SW480 (cell line): ENCODE measurements around the gene KCNQ5.
"Not testable (repeated sequence)": the region's sequence is repeated elsewhere in the genome, so short reads cannot be mapped to it uniquely, and the experiment has no call there.

Experiments used
- DNase-seq: peaks from one replicate; pipeline ENCODE4 v3.0.0-alpha.2; 2016; ENCODE audit warnings: low spot score

KCNQ5 gene

DNA sequence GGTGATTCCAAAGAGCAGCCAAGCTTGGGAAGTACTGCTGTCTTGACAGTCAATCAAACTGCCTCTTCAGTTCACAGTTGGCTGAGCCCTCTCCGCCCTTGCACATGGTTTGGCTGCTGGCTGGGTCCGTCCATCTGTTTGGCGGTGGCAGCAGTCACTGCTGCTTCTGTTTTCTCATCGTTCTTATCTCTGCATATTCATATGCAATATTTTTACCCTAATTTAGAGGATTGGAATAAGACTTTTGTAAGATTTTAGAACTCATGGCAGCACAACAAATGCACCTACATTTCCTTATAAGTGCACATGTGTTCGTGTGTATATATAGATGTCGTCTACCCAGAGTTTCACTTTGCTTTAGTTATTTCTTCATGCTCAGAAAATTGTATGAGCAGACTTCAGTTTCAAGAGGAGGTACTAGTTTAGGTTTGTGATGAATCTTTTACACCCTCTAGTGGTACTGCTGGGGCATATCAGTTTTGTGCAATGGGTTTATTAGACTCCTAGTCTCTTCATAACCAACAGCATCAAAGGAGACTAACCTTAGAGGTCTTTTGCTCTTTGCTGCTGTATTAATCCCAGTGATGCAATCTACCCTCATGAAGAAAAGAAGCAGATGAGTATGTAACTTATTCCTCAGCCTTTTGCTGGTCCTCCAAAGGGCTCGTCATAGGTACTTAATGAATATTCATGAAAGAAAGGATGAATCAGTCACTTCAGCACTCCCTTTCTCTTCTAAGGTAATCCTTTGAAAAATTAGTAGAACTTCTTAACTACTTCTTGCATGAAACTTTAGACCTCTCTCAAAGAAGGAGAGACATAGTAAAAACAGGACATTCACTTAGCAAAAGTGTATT is 559.1 kb downstream of the KCNQ5 start:
- peak; percentile 75 for DNase-seq

DNA sequence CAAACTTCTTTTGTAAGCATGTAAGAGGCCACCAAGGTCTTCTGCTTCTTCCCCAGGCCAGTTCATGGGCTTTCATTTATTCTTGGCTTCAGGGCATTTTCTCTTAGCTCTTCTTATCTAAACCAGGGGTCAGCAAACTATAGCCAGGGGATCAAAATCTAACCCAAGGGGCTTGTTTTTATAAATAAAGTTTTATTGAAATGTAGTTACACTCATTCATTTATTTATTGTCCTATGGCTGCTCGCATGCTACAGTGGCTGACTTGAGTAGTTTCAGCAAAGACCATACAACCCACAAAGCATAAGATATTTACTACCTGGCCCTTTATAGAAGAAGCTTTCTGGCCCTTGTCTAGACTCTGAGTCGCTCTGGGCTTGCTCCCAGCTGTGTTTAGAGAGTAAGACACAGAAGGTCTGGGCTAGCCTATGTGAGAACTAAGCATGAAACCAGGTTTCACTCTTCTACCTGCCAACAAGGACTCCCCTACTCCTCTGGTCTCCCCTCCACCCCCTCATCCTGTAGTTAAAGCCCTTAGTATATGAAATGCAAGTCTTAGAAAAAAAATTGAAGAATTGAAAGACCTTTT is 560.2 kb downstream of the KCNQ5 start:
- no peak for DNase-seq

DNA sequence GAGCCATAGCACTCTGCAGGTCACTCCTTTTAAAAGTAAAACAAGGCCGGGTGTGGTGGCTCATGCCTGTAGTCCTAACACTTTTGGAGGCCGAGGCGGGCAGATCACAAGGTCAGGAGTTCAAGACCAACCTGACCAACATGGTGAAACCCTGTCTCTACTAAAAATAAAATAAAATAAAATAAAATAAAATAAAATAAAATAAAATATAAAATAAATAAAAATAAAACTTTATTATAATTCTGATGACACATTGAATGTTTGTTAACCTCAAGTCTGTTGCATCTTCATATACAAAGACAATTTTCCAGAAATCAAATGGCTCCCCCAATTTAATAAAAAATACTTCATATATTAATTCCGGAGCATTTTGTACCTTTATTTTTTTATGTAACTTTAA is 571.4 kb downstream of the KCNQ5 start:
- DNase-seq, result not testable (repeated sequence)

DNA sequence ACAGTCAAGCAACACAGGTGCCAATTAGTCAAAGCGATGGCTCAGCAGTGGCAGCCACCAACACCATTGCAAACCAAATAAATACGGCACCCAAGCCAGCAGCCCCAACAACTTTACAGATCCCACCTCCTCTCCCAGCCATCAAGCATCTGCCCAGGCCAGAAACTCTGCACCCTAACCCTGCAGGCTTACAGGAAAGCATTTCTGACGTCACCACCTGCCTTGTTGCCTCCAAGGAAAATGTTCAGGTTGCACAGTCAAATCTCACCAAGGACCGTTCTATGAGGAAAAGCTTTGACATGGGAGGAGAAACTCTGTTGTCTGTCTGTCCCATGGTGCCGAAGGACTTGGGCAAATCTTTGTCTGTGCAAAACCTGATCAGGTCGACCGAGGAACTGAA is 572.9 kb downstream of the KCNQ5 start:
- no peak for DNase-seq

DNA sequence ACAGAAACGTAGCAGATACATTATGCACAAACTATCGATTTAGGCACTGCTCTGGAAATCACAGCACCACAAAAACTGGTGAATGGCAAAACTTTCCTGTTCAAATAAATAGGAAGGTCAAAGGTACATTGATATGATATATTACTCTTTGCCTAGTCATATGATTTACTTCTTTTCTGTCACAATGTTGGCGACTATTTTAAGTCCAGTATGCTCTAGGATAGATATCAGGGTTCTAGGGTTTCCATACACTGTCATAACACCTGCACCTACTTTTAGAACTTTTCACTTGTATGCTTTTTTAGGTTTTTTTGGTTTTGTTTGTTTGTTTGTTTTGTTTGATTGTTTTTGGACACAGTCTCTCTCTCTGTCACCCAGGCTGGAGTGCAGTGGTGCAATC is 578.4 kb downstream of the KCNQ5 start:
- no peak for DNase-seq

DNA sequence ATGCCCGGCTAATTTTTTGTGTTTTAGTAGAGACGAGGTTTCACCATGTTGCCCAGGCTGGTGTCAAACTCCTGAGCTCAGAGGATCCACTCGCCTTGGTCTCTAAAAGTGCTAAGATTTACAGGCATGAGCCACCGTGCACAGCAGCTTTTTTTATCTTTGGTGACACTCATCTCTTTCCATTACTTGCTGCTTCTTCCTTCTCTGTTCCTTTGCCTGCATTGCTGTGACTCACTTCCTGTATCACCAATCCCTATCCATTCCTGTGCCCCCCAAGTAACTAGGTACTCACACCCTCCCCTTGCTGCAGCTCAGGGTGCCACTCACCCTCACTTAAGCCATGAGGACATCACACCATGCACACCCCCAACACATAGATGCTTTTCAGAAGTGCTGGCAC is 578.9 kb downstream of the KCNQ5 start:
- DNase-seq, result no peak

DNA sequence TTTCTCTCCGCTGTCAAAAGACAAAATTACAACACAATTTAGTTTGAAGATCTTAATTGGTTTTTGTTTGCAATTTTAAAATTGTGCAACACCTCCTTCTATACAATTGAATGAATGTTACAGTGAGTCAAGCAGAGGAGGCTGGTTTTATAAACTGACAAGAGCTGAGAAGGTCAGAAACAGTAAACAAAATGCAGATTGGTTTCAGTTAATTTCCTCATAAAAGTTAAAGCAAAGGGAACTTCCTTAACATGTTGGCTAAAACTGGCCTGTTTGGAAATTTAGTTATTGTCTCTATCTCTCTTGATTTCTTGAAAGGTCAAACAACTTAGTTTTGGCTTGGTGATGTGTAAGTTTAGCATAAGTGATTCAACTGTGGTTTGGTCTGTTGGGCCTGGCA is 581.2 kb downstream of the KCNQ5 start:
- no peak for DNase-seq

DNA sequence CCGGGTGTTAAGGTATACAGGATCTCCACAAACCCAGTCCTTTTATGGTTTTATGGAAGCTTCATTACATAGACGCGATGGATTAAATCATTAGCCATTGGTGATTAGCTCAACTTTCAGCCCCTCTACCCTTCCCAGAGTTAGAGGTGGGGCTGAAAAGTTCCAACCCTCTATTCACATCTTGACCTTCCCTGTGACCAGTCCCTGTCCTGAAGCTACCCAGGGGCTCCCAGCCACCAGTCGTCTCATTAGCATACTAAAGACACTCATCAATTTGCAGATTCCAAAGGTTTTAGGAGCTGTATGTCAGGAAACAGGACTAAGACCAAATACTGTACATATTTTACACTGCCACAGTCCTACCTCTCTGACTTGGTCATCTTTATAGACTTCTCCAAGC is 582.4 kb downstream of the KCNQ5 start:
- no peak for DNase-seq

DNA sequence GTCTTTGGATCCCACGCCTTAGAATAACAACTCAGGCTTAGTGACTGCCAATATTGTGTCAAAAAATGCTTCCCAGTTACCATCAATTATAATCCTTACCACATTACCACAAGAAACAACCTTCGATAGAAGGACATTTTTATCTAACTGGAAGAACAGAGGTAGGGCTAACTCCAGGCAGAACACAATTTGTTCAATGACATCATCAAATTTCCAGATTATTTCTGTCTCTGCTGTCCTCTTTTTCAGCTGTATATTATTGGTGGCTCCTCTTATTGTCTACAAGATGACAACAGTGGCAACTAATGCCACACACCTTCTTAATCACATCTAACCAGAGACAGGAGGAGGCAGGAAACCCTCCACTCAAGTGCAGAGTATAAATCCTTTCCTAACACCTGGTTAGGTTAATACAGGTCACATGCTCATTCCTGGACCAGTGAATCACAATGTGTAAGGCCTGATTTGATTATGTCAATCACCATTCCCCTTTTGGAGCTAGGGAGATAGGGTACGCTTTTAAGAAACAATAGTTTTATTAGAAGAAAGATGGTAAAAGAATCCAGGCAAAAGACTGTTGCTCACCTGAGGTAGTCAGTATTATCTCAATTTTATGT is 585.5 kb downstream of the KCNQ5 start:
- no peak for DNase-seq

DNA sequence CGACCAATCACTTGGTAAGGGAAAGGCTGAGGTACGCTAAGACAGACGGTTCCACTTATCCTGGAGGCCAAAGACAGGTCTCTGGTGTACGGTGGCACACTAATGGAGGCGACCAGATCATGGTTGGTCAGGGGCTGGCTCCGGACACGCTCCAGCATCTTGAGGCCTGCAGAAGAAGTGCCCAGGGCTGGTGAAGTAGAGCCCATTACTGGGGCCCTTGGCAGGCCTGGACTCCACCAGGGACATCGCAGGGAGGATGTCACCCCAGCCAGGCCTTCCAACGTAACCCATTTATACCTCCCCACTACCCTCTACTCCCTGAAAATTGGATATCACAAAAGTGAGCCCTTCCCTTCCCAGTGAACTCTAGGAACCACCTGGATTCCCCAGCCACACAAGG is 587.3 kb downstream of the KCNQ5 start:
- no peak for DNase-seq

DNA sequence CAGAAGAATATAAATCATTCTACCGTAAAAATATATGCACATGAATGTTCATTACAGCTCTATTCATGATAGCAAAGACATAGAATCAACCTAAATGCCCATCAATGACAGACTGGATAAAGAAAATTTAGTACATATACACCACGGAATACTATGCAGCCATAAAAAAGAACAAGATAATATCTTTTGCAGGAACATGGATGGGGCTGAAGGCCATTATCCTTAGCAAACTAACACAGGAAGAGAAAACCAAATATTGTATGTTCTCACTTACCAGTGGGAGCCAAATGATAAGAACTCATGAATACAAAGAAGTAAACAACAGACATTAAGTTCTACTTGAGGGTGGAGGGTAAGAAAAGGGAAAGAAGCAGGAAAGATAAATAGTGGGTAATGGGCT is 595.0 kb downstream of the KCNQ5 start:
- DNase-seq, result no peak

DNA sequence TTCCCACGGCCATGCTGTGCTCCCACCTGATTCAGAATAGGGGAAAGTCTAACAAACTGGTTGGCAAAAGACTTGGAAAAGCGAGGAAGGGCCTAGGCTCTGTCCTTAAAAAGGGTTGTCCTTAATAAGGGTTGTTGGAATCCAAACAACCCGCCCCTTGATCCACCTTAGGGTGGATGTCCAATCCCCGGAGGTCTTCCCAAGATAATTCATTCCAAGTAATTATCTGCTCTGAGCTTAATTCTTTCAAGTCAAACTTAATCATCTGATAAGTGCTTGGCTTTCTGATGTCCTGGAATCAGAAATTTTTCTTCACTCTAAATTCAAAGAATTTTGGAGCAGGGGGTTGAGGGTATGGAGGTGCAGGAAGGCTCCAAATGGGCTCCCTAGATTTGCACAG is 603.5 kb downstream of the KCNQ5 start, which contains the start of gene KHDC1L:
TSS of gene KHDC1L (minus strand) at position 101 of the 400 bp plus-strand sequence. CDS start at position 13, 88 bp downstream.
- DNase-seq, result no peak

DNA sequence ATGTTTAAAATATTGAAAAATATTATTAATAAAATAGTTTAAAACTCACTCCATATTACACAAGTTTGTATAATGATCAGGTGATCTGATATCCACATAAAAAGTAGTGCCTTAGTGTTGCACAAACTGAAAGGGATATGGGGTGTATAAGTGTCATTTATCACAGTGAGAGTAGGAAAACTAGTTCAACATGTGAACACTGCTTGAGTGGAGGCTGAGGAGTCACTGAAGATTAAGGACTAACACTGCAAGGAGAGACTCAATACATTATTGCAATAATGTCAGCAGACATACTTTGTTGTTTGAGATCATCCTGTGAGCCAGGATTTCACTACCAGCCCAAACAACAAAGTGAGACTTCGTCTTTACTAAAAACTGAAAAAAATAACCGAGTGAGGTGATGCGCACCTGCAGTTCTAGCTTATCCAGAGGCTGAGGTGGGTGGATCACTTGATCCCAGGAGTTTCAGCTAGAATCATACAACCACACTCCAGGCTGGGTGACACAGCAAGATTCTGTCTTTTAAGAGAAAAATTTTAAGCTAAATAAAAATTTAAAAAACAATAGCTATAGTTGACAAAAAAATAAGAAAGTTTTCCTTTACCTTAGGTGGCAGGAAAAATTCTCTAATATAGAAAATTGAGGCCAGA is 605.9 kb downstream of the KCNQ5 start:
- DNase-seq, result no peak

DNA sequence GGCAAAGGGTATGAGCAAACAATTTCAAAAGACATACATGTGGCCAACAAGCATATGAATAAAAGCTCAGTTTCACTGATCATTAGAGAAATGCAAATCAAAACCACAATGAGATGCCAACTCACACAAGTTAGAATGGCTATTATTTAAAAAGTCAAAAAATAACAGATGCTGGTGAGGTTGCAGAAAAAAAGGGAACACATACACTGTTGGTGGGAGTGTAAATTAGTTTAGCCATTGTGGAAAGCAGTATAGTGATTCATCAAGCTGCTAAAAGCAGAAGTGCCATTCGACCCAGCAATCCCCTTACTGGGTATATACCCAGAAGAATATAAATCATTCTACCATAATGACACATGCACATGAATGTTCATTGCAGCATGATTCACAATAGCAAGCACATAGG is 610.1 kb downstream of the KCNQ5 start:
- DNase-seq, result no peak

DNA sequence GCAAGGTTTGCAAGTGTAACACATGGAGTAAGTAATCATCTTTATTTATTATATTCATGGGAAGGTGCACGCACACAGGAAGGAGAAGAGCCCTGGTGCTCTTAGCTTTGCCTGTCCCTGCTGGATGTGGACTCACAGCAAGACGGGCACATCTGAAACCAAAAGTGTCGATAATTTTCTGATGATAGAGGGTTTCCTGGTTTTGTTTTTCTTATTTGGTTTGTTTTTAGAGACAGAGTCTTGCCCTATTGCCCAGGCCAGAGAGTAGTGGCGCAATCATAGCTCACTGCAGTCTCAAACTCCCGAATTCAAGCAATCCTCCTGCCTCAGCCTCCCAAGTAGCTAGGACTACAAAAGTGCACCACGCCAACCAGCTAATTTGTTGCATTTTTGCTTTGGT is 611.2 kb downstream of the KCNQ5 start:
- DNase-seq, result no peak

DNA sequence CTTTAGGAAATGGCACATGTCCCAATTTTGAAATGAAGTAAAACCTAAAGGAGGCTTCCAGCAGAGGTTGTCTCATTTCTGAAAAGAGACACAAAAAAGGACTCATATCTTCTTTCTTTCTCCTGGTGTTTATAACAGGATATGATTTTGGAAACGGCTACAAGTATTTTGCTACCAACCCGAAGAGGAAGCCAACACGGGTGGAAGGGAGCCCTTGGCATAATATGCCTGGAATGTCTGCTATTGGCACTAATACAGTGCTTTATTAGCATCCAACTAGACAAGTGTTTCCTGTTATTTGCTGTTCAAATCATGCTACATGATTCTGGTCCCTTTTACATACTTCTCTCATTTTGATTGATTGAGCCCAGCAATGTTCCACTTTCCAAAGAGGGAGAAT is 612.1 kb downstream of the KCNQ5 start:
- DNase-seq, result not testable (repeated sequence)

DNA sequence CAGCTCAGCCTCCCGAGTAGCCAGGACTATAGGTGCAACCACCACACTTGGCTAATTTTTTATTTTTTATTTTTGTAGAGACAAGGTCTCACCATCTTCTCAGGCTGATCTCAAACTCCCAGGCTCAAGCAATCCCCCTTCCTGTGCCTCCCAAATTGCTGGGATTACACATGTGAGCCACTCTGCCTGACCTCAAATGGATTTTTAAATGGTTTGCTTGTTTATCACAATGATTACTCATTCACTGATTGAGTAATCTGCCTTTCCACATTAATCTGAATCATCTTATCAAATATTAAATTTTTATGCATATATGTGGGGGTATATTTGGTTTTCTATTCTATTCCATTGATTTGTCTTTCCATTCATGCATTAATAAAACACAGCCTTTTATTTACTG is 612.9 kb downstream of the KCNQ5 start:
- no peak for DNase-seq

DNA sequence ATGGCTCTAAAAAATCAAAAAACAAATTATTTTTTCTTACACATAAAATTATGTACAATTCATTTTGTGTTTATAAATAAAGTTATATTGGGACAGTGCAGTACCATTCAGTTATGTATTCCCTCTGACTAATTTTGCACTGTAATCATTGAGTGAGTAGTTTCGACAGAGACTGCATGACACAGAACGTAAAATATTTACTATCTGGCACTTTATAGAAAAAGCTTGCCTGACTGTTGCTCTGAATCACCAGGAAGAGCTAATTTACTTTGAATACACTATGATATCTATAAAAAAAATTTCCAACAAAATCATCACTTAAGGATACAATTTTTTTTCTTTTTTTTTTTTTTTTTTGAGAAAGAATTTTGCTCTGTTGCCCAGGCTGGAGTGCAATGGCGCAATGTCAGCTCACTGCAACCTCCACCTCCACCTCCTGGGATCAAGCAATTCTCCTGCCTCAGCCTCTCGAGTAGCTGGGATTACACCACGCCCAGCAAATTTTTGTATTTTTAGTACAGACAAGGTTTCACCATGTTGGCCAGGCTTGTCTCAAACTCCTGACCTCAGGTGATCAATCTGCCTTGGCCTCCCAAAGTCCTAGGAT is 614.4 kb downstream of the KCNQ5 start:
- DNase-seq, result no peak

DNA sequence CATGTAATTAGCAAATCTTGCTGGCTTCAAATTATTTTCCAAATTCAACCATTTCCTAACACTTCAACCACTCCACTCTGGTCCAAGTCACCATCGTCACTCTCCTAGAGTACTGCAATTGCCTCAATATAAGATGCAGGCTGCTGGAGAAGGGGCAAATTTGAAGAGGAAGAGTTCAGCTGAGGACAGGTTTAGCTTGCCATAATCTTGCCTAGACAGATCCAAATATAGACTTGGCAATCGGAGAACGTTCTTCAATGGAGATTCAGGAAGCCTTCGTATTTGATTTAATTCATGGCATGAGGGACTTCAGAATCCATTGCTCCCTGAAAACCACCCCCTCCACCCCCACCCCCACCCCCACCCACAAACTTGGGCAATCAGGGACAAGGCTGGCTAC is 618.9 kb downstream of the KCNQ5 start:
- DNase-seq, result no peak

DNA sequence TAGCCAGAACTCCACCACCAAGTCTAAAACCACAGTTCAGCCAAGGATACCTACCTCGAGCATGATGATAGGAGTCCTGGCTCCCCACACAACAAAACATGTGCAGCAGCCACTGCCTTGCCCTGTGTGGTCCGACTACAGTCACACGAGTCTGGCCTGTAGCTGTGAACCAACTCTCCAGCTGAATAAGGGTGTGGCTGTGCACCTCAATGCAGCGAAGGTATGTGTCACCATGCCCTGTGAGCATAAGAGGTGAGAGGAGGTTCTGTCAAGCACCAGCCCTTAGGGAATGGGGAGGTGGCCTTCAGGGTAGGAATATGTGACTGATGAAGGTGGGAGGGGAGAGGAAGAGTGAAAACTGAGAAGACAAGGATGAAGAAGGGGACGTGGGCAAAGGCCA is 620.1 kb downstream of the KCNQ5 start:
- DNase-seq, result no peak
